ENCODE results near the gene SEPTIN11.

The SEPTIN11 gene

DNA sequence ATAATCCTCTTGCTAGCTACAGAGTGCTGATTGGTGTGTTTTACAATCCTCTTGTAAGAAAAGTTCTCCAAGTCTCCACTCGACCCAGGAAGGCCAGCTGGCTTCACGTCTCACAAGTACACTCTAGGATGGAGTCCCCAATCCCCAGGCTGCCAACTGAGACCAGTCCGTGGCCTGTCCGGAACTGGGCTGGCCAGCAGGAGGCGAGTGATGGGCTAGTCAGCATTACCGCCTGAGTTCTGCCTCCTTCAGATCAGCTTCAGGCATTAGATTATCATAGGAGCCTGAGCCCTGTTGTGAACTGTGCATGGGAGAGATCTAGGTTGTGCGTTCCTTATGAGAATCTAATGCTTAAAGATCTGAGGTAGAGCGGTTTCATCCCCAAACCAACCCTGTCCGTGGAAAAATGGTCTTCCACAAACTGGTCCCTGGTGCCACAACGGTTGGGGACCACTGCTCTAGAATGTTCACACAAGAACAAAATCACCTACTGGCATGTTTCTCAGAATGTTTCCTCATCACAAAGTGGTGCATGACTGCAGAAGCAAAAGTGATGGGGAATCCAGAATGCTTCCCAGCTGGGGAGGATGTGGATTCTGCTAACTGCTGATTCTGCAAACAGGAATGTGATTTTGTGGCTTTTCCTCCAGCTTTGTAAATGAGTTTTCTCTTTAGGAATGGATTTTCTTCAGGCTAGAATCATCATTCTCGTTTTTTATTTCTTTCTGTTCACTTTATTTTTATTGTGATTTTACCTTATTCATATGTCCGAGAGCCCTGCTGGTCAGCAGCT, 40.9 kb downstream of the SEPTIN11 start:
- H3K4me1 ChIP-seq (ENCODE audit: control insufficient read depth in 1 of 2, insufficient read depth in 2 of 2, low read length in 2 of 2): peaks cover 14% of the 10 kb centered on the region in 2 donors

GRCh38 chr4:76991161-76991660, 41.7 kb downstream of the SEPTIN11 start:
- no peak overlapping the region for H3K4me3 ChIP-seq (ENCODE audit: low read depth in 1 of 2, low read length in 2 of 2)
- H3K27me3 ChIP-seq (ENCODE audit: control insufficient read depth in 1 of 2, insufficient read depth in 2 of 2, low read length in 2 of 2): no peaks in the 10 kb centered on the region
- H3K27ac ChIP-seq (ENCODE audit: low read depth, low read length): no peak overlapping the region
- no peak overlapping the region for H3K9ac ChIP-seq (ENCODE audit: low read depth in 1 of 2, low read length in 2 of 2)
- H3K36me3 ChIP-seq (ENCODE audit: control insufficient read depth in 1 of 2, insufficient read depth in 2 of 2, low read length in 2 of 2): peaks cover 0 to 2% of the 10 kb centered on the region in 2 donors
- no peaks in the 10 kb centered on the region for H3K9me3 ChIP-seq (ENCODE audit: control insufficient read depth in 1 of 2, low read length in 2 of 2)
- peaks cover 13 to 20% of the 10 kb centered on the region in 2 donors for H3K4me1 ChIP-seq (ENCODE audit: control insufficient read depth in 1 of 2, insufficient read depth in 2 of 2, low read length in 2 of 2)

More for the DNA sequence above, 40.9 kb downstream of the SEPTIN11 start:
- Histone ChIP-seq H3K9ac (ENCODE audit: low read depth in 1 of 2, low read length in 2 of 2) (no peak overlapping the region), H3K9me3 (ENCODE audit: control insufficient read depth in 1 of 2, low read length in 2 of 2) (no peaks in the 10 kb centered on the region), H3K27ac (ENCODE audit: low read depth, low read length) (no peak overlapping the region), H3K4me3 (ENCODE audit: low read depth in 1 of 2, low read length in 2 of 2) (no peak overlapping the region), H3K27me3 (ENCODE audit: control insufficient read depth in 1 of 2, insufficient read depth in 2 of 2, low read length in 2 of 2) (no peaks in the 10 kb centered on the region), H3K36me3 (ENCODE audit: control insufficient read depth in 1 of 2, insufficient read depth in 2 of 2, low read length in 2 of 2) (no peaks in the 10 kb centered on the region)

DNA sequence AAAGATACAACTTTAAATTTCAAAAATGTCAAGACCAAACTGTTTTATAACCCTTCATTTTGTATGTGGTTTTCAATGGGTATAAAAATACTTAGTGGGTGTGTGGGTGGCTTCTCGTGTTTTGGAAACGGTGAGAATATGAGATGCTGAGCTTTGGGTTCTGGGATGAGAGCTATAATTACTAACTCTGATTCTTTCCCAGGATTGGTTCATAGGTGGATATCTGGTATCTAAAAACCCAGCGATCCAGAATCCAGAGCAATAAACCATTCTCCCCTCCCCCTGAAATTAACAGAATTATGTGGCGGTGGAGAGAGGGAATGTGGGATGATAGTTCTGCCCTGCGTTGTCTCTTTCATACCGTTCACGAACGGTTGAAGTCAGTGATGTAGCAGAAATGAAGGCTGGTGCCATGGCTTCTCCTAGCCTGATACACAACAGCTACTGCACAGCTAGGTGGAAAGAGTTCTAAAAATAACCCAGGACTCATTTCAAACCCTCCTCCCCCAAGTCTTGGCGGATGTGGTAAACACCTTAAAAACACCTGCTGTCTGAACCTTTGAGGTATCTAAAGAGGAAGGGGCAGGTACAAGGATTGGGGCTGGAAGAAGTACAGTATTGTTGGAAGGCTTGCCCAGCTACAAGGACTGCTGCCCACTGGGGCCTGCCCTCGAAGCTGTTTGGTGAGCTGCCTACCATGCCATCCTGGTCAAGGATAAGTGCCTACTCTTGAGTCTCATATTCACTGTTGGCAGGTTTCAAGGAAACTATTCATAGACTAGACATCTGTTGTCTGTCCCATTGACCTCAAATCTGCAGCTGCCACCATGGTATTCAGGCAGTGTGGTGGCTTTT, 44.5 kb downstream of the SEPTIN11 start:
- H3K9ac ChIP-seq (ENCODE audit: low read depth in 1 of 2, low read length in 2 of 2): no peak overlapping the region
- H3K27me3 ChIP-seq (ENCODE audit: control insufficient read depth in 1 of 2, insufficient read depth in 2 of 2, low read length in 2 of 2): no peaks in the 10 kb centered on the region
- peaks cover 3 to 6% of the 10 kb centered on the region in 2 donors for H3K4me1 ChIP-seq (ENCODE audit: control insufficient read depth in 1 of 2, insufficient read depth in 2 of 2, low read length in 2 of 2)
- no peaks in the 10 kb centered on the region for H3K9me3 ChIP-seq (ENCODE audit: control insufficient read depth in 1 of 2, low read length in 2 of 2)
- no peak overlapping the region for H3K27ac ChIP-seq (ENCODE audit: low read depth, low read length)
- H3K36me3 ChIP-seq (ENCODE audit: control insufficient read depth in 1 of 2, insufficient read depth in 2 of 2, low read length in 2 of 2): peaks cover 18 to 26% of the 10 kb centered on the region in 2 donors
- H3K4me3 ChIP-seq (ENCODE audit: low read depth in 1 of 2, low read length in 2 of 2): no peak overlapping the region

DNA sequence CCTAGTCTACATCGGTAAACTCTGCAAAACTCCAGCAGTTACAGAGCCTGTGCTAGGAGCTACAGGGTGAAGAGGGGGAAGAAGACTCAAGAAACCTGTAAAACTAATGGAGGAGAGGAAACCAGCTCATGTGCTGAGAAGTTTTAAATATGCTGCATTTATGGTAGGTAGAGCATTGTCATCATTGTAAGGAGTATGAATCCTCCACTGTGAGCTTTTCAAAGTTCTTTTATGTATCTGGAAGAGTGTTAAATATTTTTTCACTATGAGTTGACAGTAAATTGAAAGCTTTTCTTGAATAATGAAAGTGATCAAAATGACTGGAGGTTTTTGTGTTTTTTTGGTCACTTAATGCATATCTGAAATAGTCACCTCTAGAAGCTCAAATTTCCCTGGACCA, 46.2 kb downstream of the SEPTIN11 start:
- Histone ChIP-seq H3K9ac (ENCODE audit: low read depth in 1 of 2, low read length in 2 of 2) (no peak overlapping the region), H3K4me3 (ENCODE audit: low read depth in 1 of 2, low read length in 2 of 2) (no peak overlapping the region), H3K27me3 (ENCODE audit: control insufficient read depth in 1 of 2, insufficient read depth in 2 of 2, low read length in 2 of 2) (no peaks in the 10 kb centered on the region), H3K27ac (ENCODE audit: low read depth, low read length) (no peak overlapping the region), H3K9me3 (ENCODE audit: control insufficient read depth in 1 of 2, low read length in 2 of 2) (no peaks in the 10 kb centered on the region), H3K4me1 (ENCODE audit: control insufficient read depth in 1 of 2, insufficient read depth in 2 of 2, low read length in 2 of 2) (peaks cover 0 to 6% of the 10 kb centered on the region in 2 donors), H3K36me3 (ENCODE audit: control insufficient read depth in 1 of 2, insufficient read depth in 2 of 2, low read length in 2 of 2) (peaks cover 18 to 29% of the 10 kb centered on the region in 2 donors)

GRCh38 chr4:76996445-76996844, 46.9 kb downstream of the SEPTIN11 start:
- Histone ChIP-seq H3K27me3 (ENCODE audit: control insufficient read depth in 1 of 2, insufficient read depth in 2 of 2, low read length in 2 of 2) (no peaks in the 10 kb centered on the region), H3K4me3 (ENCODE audit: low read depth in 1 of 2, low read length in 2 of 2) (no peak overlapping the region), H3K27ac (ENCODE audit: low read depth, low read length) (no peak overlapping the region), H3K4me1 (ENCODE audit: control insufficient read depth in 1 of 2, insufficient read depth in 2 of 2, low read length in 2 of 2) (peaks cover 0 to 6% of the 10 kb centered on the region in 2 donors), H3K9ac (ENCODE audit: low read depth in 1 of 2, low read length in 2 of 2) (no peak overlapping the region), H3K36me3 (ENCODE audit: control insufficient read depth in 1 of 2, insufficient read depth in 2 of 2, low read length in 2 of 2) (peaks cover 18 to 29% of the 10 kb centered on the region in 2 donors), H3K9me3 (ENCODE audit: control insufficient read depth in 1 of 2, low read length in 2 of 2) (no peaks in the 10 kb centered on the region)

- H3K9ac ChIP-seq (ENCODE audit: low read depth in 1 of 2, low read length in 2 of 2): no peak overlapping the region
- H3K27ac ChIP-seq (ENCODE audit: low read depth, low read length): no peak overlapping the region
- no peaks in the 10 kb centered on the region for H3K27me3 ChIP-seq (ENCODE audit: control insufficient read depth in 1 of 2, insufficient read depth in 2 of 2, low read length in 2 of 2)
- no peaks in the 10 kb centered on the region for H3K9me3 ChIP-seq (ENCODE audit: control insufficient read depth in 1 of 2, low read length in 2 of 2)
- peaks cover 0 to 6% of the 10 kb centered on the region in 2 donors for H3K4me1 ChIP-seq (ENCODE audit: control insufficient read depth in 1 of 2, insufficient read depth in 2 of 2, low read length in 2 of 2)
- H3K4me3 ChIP-seq (ENCODE audit: low read depth in 1 of 2, low read length in 2 of 2): no peak overlapping the region
- H3K36me3 ChIP-seq (ENCODE audit: control insufficient read depth in 1 of 2, insufficient read depth in 2 of 2, low read length in 2 of 2): peaks cover 18 to 29% of the 10 kb centered on the region in 2 donors
These were observed 47.5 kb downstream of the SEPTIN11 start for GRCh38 chr4:76997077-76997476.

- Histone ChIP-seq H3K4me3 (ENCODE audit: low read depth in 1 of 2, low read length in 2 of 2) (no peak overlapping the region), H3K27me3 (ENCODE audit: control insufficient read depth in 1 of 2, insufficient read depth in 2 of 2, low read length in 2 of 2) (no peaks in the 10 kb centered on the region), H3K27ac (ENCODE audit: low read depth, low read length) (no peak overlapping the region), H3K9me3 (ENCODE audit: control insufficient read depth in 1 of 2, low read length in 2 of 2) (no peaks in the 10 kb centered on the region), H3K36me3 (ENCODE audit: control insufficient read depth in 1 of 2, insufficient read depth in 2 of 2, low read length in 2 of 2) (peaks cover 18 to 29% of the 10 kb centered on the region in 2 donors), H3K9ac (ENCODE audit: low read depth in 1 of 2, low read length in 2 of 2) (no peak overlapping the region), H3K4me1 (ENCODE audit: control insufficient read depth in 1 of 2, insufficient read depth in 2 of 2, low read length in 2 of 2) (peaks cover 0 to 6% of the 10 kb centered on the region in 2 donors)
These were observed 48.0 kb downstream of the SEPTIN11 start for GRCh38 chr4:76997532-76997931.

DNA sequence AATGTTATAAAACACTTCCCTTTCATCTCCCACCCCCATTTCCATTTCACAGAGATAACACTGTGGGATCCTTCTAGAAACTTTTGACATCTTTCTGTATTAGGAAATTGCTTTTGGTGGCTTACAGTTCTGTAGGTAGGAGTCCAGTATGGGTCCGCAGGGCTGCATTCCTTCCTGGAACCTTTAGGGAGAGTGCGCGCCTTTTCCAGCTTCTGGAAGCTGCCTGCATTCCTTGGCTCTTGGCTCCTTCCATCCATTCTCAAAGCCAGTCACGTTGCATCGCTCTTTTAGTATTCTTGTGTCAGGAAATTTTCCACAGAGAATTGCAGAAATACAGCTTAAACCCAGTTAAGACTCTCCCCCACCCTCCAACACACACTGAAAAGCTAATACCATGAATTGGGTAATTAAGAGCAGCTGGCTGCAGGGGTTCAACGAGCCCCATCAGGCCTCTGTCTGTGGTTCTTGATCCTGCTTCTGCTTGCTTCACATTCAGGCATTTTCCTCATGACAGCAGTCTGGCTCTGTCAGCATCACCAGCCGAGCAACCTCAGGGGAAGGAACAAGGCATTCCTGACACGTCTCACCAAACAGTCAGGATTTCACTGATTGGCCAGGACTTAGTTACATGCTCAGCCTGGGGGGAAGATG, 48.8 kb downstream of the SEPTIN11 start:
- H3K4me3 ChIP-seq (ENCODE audit: low read depth in 1 of 2, low read length in 2 of 2): no peak overlapping the region
- peaks cover 18 to 29% of the 10 kb centered on the region in 2 donors for H3K36me3 ChIP-seq (ENCODE audit: control insufficient read depth in 1 of 2, insufficient read depth in 2 of 2, low read length in 2 of 2)
- H3K9me3 ChIP-seq (ENCODE audit: control insufficient read depth in 1 of 2, low read length in 2 of 2): no peaks in the 10 kb centered on the region
- H3K27ac ChIP-seq (ENCODE audit: low read depth, low read length): no peak overlapping the region
- H3K9ac ChIP-seq (ENCODE audit: low read depth in 1 of 2, low read length in 2 of 2): no peak overlapping the region
- H3K27me3 ChIP-seq (ENCODE audit: control insufficient read depth in 1 of 2, insufficient read depth in 2 of 2, low read length in 2 of 2): no peaks in the 10 kb centered on the region
- H3K4me1 ChIP-seq (ENCODE audit: control insufficient read depth in 1 of 2, insufficient read depth in 2 of 2, low read length in 2 of 2): peaks cover 0 to 6% of the 10 kb centered on the region in 2 donors
